ENCODE results near the gene ITCH. TPM values are rescaled to one million over a fixed set of nuclear protein-coding genes. Genes with fewer than 3 reads are reported as not detected.
"Not testable (repeated sequence)": the region's sequence is repeated elsewhere in the genome, so short reads cannot be mapped to it uniquely, and the experiment has no call there.

ITCH gene
- total and polyA plus RNA-seq, 9 donors: 18.1 to 46.4 (median 26.8) TPM

DNA sequence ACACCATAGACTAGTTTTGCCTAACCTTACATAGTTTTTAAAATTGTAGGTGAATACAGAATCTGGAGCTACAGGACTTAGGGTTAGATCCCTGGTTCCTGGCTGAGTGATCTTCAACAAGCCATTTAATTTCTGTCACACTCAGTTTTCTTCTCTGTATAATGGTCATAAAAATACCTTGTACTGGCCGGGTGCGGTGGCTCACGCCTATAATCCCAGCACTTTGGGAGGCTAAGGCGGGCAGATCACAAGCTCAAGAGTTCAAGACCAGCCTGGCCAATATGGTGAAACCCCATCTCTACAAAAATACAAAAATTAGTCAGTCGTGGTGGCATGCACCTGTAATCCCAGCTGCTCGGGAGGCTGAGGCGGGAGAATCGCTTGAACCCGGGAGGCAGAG lies 3.3 kb upstream of the ITCH start:
- H3K36me3 ChIP-seq (ENCODE audit: control insufficient read depth, insufficient read depth, low read length); H3K9me3 ChIP-seq (replicated peaks; ENCODE audit: control insufficient read depth, low read depth, low read length); H3K27ac ChIP-seq (ENCODE audit: low read length); DNase-seq; H3K4me1 ChIP-seq (ENCODE audit: control insufficient read depth, insufficient read depth, low read length); H3K4me3 ChIP-seq (ENCODE audit: low read length); H3K27me3 ChIP-seq (ENCODE audit: control insufficient read depth, insufficient read depth, low read length): not testable (repeated sequence)
- WGBS (ENCODE audit: insufficient coverage): 79% methylated on average over 5 of the region's 9 CpGs

DNA sequence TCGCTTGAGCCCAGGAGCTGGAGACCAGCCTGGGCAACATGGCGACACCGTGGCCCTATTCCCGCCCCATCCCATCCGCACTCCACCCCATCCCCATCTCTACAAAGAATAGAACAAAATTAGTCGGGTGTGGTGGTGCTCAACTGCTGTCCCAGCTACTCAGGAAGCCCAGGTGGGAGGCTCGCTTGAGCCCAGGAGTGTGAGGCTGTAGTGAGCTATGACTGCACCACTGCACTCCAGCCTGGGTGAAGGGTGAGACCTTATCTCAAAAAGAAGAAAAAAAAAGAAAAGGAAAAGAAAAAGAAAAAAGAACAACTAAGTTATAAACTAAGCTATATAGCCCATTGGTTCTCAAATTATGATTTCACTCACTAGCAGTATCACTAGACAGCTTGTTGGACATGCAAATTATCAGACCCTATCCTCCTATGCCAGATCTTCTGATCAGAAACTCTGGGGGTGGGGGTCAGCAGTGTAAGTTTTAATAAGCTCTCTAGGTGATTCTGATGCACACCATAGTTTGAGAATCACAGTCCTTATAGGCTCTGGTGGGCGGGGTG lies 491 bp upstream of the ITCH start:
- no peaks in the 10 kb centered on the region for H3K9me3 ChIP-seq (replicated peaks; ENCODE audit: control insufficient read depth, low read depth, low read length)

DNA sequence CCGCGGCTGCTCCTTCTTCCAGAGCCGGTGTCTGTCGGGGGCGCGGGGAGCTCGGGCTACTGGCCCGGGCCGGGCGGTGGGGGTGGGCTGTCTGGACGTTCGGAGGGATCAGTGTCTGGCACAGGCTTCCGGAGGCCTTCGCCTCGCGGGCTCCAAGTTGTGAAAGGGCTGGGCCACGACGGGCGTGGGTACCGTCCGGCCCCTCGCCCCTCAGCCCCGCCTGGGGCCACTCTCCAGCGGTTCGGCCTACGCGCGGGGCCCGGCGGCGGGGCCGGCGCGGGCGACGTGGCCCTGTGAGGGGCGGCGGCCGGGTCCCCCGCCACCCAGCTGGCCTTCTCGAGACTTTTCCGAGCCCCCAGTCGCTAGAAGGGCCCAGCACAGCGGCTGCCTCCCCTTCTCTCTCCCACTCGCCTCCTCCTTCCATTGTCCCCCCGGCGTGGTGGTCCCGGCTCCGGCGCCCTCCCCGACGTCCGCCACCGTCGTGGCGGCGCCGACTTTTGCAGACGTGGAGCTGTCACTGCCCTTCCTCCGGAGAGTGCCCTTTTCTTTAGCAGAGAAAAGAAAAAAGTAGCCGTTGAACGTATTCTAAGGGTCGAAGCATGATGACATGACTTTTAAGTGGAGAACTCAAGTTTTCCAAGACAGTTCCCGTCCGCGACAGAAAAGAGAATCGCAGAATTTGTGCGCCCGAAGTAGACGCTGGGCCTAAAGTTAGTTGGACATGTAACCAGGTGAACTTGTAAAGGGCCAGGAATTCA lies 571 bp downstream of the ITCH start:
- Histone ChIP-seq H3K36me3 (ENCODE audit: control insufficient read depth, insufficient read depth, low read length) (no peaks in the 10 kb centered on the region), H3K4me3 (ENCODE audit: low read length) (peak overlapping the region; percentile 80), H3K9me3 (replicated peaks; ENCODE audit: control insufficient read depth, low read depth, low read length) (no peaks in the 10 kb centered on the region), H3K27ac (ENCODE audit: low read length) (peak overlapping the region; percentile 95), H3K27me3 (ENCODE audit: control insufficient read depth, insufficient read depth, low read length) (no peaks in the 10 kb centered on the region), H3K4me1 (ENCODE audit: control insufficient read depth, insufficient read depth, low read length) (peaks cover 13% of the 10 kb centered on the region)
- WGBS (ENCODE audit: insufficient coverage): 0% methylated on average over 59 of the region's 70 CpGs
- DNase-seq: peak; percentile 88

More for the DNA sequence above, 491 bp upstream of the ITCH start:
- no CpG with 5 or more reads among the region's 8 CpGs for WGBS (ENCODE audit: insufficient coverage)
- H3K27ac ChIP-seq (ENCODE audit: low read length): no peak overlapping the region
- H3K4me1 ChIP-seq (ENCODE audit: control insufficient read depth, insufficient read depth, low read length): peaks cover 13% of the 10 kb centered on the region
- peak overlapping the region; percentile 80 for H3K4me3 ChIP-seq (ENCODE audit: low read length)
- no peaks in the 10 kb centered on the region for H3K36me3 ChIP-seq (ENCODE audit: control insufficient read depth, insufficient read depth, low read length)
- DNase-seq: no peak
- no peaks in the 10 kb centered on the region for H3K27me3 ChIP-seq (ENCODE audit: control insufficient read depth, insufficient read depth, low read length)

DNA sequence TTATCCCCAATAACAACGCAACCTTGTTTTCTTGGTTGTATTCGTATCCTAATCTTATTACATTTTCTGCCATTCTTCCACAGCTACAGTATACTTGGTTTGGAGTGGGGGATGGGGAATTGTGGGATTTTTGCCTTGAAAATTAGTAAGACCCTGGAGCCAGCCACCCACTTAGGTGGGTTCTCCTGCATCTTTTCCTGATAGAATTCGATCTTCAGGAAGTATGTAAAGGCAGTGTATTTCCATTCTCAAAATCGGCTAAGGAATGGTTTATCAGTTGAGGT lies 1.1 kb downstream of the ITCH start:
- peak overlapping the region; percentile 80 for H3K4me3 ChIP-seq (ENCODE audit: low read length)
- no CpG with 5 or more reads among the region's 4 CpGs for WGBS (ENCODE audit: insufficient coverage)
- H3K9me3 ChIP-seq (replicated peaks; ENCODE audit: control insufficient read depth, low read depth, low read length): no peaks in the 10 kb centered on the region
- H3K27ac ChIP-seq (ENCODE audit: low read length): peak overlapping the region; percentile 95
- H3K36me3 ChIP-seq (ENCODE audit: control insufficient read depth, insufficient read depth, low read length): peaks cover under 1% of the 10 kb centered on the region
- no peaks in the 10 kb centered on the region for H3K27me3 ChIP-seq (ENCODE audit: control insufficient read depth, insufficient read depth, low read length)
- H3K4me1 ChIP-seq (ENCODE audit: control insufficient read depth, insufficient read depth, low read length): peaks cover 13% of the 10 kb centered on the region
- DNase-seq: no peak

DNA sequence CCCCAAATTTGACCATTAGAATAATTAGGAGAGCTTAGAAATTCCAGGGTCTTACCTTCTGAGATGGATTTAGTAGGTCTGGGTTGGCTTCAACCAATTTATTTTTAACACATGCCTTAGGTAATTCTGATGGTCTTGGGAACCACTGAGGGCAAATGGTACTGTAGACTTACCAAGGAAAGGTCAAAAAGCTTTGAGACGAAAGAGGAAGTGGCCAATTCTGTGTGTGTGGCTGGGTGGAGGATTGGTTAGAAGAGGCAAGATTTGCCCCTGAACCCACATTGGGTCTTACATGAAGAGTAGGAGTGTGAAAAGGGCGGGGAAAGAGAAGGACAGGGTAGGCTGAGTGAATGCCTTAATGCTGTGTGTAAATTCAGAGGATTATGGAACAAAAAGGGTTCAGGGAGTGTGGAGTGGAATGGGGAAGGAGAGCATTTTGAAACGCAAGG lies 2.7 kb downstream of the ITCH start:
- Histone ChIP-seq H3K27me3 (ENCODE audit: control insufficient read depth, insufficient read depth, low read length) (no peaks in the 10 kb centered on the region), H3K36me3 (ENCODE audit: control insufficient read depth, insufficient read depth, low read length) (peaks cover 13% of the 10 kb centered on the region), H3K4me1 (ENCODE audit: control insufficient read depth, insufficient read depth, low read length) (peaks cover 13% of the 10 kb centered on the region), H3K27ac (ENCODE audit: low read length) (no peak overlapping the region), H3K9me3 (replicated peaks; ENCODE audit: control insufficient read depth, low read depth, low read length) (no peaks in the 10 kb centered on the region), H3K4me3 (ENCODE audit: low read length) (no peak overlapping the region)
- peak; percentile 19 for DNase-seq
- 86% methylated on average over 2 of the region's 3 CpGs for WGBS (ENCODE audit: insufficient coverage)

DNA sequence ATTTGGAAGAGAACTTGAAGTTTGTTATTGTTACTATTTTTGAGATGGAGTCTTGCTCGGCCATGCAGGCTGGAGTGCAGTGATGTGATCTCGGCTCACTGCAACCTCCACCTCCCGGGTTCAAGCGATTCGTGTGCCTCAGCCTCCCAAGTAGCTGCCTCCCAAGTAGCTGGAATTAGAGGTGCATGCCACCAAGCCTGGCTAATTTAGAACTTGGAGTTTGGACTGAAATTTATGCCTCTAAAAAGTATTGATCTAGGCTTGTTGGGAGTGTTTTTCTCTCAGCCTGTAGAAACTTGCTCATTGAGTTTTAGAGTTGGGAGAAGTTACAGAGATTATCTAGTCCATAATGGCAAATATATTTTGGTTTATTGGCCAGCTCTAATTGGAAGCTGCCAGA lies 4.1 kb downstream of the ITCH start:
- Histone ChIP-seq H3K4me3 (ENCODE audit: low read length) (no peak overlapping the region), H3K27ac (ENCODE audit: low read length) (no peak overlapping the region), H3K27me3 (ENCODE audit: control insufficient read depth, insufficient read depth, low read length) (no peaks in the 10 kb centered on the region), H3K9me3 (replicated peaks; ENCODE audit: control insufficient read depth, low read depth, low read length) (no peaks in the 10 kb centered on the region), H3K4me1 (ENCODE audit: control insufficient read depth, insufficient read depth, low read length) (peaks cover 13% of the 10 kb centered on the region), H3K36me3 (ENCODE audit: control insufficient read depth, insufficient read depth, low read length) (peaks cover 17% of the 10 kb centered on the region)
- 83% methylated on average over 5 of the region's 5 CpGs for WGBS (ENCODE audit: insufficient coverage)
- no peak for DNase-seq

DNA sequence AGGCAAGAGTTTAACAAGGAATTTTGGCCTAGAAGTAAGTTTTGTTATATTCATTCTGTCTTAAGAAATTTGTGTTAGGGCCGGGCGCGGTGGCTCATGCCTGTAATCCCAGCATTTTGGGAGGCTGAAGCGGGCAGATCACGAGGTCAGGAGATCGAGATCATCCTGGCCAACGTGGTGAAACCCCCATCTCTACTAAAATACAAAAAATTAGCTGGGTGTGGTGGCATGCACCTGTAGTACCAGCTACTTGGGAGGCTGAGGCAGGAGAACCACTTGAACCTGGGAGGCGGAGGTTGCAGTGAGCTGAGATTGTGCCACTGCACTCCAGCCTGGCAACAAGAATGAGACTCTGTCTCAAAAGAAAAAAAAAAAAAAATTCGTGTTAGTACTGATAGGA lies 4.8 kb downstream of the ITCH start:
- H3K27ac ChIP-seq (ENCODE audit: low read length); H3K9me3 ChIP-seq (replicated peaks; ENCODE audit: control insufficient read depth, low read depth, low read length); H3K4me3 ChIP-seq (ENCODE audit: low read length); H3K27me3 ChIP-seq (ENCODE audit: control insufficient read depth, insufficient read depth, low read length); DNase-seq: not testable (repeated sequence)
- Histone ChIP-seq H3K4me1 (ENCODE audit: control insufficient read depth, insufficient read depth, low read length) (peaks cover 13% of the 10 kb centered on the region), H3K36me3 (ENCODE audit: control insufficient read depth, insufficient read depth, low read length) (peaks cover 17% of the 10 kb centered on the region)
- WGBS (ENCODE audit: insufficient coverage): 100% methylated on average over 1 of the region's 9 CpGs

DNA sequence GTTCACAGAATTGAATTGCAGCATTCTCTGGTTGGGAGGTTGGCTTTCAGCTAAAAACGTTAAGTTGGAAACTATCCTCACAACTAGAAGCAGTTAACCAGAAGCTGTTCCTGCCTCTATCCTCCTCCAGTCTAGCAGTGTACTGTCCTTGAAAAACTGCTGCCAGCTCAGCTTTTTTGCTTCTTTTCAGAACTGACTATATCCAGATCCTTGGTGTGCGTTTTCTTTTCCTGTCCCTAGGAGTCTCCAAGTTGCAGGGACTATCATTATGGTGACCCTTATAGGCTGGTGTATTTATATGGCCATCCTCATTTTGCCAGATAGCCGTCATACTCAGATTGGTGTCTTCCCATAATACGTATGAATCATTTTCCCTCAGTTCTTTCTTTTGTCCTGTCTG lies 5.5 kb downstream of the ITCH start:
- Histone ChIP-seq H3K27me3 (ENCODE audit: control insufficient read depth, insufficient read depth, low read length) (no peaks in the 10 kb centered on the region), H3K4me3 (ENCODE audit: low read length) (no peak overlapping the region), H3K4me1 (ENCODE audit: control insufficient read depth, insufficient read depth, low read length) (peaks cover 13% of the 10 kb centered on the region), H3K36me3 (ENCODE audit: control insufficient read depth, insufficient read depth, low read length) (peaks cover 17% of the 10 kb centered on the region), H3K9me3 (replicated peaks; ENCODE audit: control insufficient read depth, low read depth, low read length) (no peaks in the 10 kb centered on the region), H3K27ac (ENCODE audit: low read length) (no peak overlapping the region)
- DNase-seq: no peak
- no CpG with 5 or more reads among the region's 4 CpGs for WGBS (ENCODE audit: insufficient coverage)

DNA sequence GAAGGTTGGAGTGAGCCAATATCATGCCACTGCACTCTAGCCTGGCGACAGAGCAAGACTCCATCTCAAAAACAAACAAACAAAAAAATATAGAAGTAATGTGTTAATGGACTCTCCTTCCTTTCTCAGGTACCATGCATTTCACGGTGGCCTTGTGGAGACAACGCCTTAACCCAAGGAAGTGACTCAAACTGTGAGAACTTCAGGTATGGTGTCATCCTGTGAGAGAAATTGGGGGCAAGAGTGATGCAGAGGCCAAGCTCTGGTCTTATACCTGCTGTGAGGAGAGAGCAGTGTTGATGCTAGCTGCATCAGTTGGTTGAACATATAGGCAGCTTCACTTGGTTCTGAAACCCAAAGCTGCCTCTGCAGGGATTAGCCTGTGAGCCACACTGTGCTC lies 6.2 kb downstream of the ITCH start:
- Histone ChIP-seq H3K4me1 (ENCODE audit: control insufficient read depth, insufficient read depth, low read length) (peaks cover 11% of the 10 kb centered on the region), H3K27ac (ENCODE audit: low read length) (no peak overlapping the region), H3K27me3 (ENCODE audit: control insufficient read depth, insufficient read depth, low read length) (no peaks in the 10 kb centered on the region), H3K9me3 (replicated peaks; ENCODE audit: control insufficient read depth, low read depth, low read length) (no peaks in the 10 kb centered on the region), H3K4me3 (ENCODE audit: low read length) (no peak overlapping the region), H3K36me3 (ENCODE audit: control insufficient read depth, insufficient read depth, low read length) (peaks cover 17% of the 10 kb centered on the region)
- no peak for DNase-seq
- WGBS (ENCODE audit: insufficient coverage): 93% methylated on average over 2 of the region's 3 CpGs

DNA sequence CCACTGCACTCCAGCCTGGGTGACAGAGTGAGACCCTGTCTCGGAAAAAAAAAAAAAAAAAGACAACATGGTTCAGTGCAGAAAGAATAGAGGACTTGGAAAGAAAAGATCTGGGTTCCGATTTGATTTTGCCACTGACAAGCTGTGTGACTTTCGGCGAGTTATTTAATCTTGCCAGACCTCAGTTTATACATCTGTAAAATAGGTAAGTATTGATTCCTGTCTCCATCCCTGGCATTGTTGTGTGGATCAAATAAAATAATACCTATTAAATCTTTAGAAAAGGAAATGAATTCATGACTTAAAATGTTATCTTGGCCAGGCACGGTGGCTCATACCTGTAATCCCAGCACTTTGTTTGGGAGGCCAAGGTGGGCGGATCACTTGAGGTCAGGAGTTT lies 7.0 kb downstream of the ITCH start:
- DNase-seq: no peak
- H3K27me3 ChIP-seq (ENCODE audit: control insufficient read depth, insufficient read depth, low read length): no peaks in the 10 kb centered on the region
- peaks cover 19% of the 10 kb centered on the region for H3K36me3 ChIP-seq (ENCODE audit: control insufficient read depth, insufficient read depth, low read length)
- 100% methylated on average over 1 of the region's 6 CpGs for WGBS (ENCODE audit: insufficient coverage)
- no peaks in the 10 kb centered on the region for H3K9me3 ChIP-seq (replicated peaks; ENCODE audit: control insufficient read depth, low read depth, low read length)
- H3K4me3 ChIP-seq (ENCODE audit: low read length): no peak overlapping the region
- no peak overlapping the region for H3K27ac ChIP-seq (ENCODE audit: low read length)
- H3K4me1 ChIP-seq (ENCODE audit: control insufficient read depth, insufficient read depth, low read length): peaks cover 8% of the 10 kb centered on the region
